ENCODE results near the gene PAXX. TPM values are rescaled to one million over a fixed set of nuclear protein-coding genes. Genes with fewer than 3 reads are reported as not detected.
A peak's percentile ranks its signal among the peaks of the same experiment; 100 is the strongest.

Gene PAXX
- total and polyA plus RNA-seq, 9 of the 15 experiments (the other 6 are each of a cell fraction or from before 2014, with no cell fraction given), result 1.2 to 175 (median 38.5) TPM

GRCh38 chr9:137026828-137027227 lies 34.6 kb downstream of the PAXX start:
- FAIRE-seq, result no peak
- POLR2A ChIA-PET, result interaction anchor here (0.6 to 1.2 kb wide), 4 partner anchors 11 to 681 kb away, joined by 3 read pairs; partner anchors contain the start of gene NPDC1
- Histone ChIP-seq H3K4me1 (replicated peaks in 1 of 2; ENCODE audit: control insufficient read depth in 2 of 2, insufficient read depth in 2 of 2, low read length in 2 of 2) (peaks cover 13 to 94% of the 10 kb centered on the region in 2 experiments), H3K4me3 (no peak overlapping the region), H3K36me3 (ENCODE audit: control insufficient read depth, insufficient read depth, low read length) (no peaks in the 10 kb centered on the region), H3K9me3 (replicated peaks; ENCODE audit: control insufficient read depth, insufficient read depth, low read depth, low read length) (no peaks in the 10 kb centered on the region), H3K27me3 (ENCODE audit: control insufficient read depth in 2 of 2, insufficient read depth in 2 of 2, low read length in 2 of 2) (no peaks in the 10 kb centered on the region), H3K9ac (ENCODE audit: insufficient read depth in 1 of 2, low read depth in 2 of 2, low read length in 2 of 2) (peak overlapping the region in 1 of 2 experiments; percentile 86; a peak in 2 of 4 replicates), H3K9me1 (ENCODE audit: control insufficient read depth, insufficient read depth, low read length) (no peaks in the 10 kb centered on the region), H2AFZ (ENCODE audit: low read depth, low read length) (no peak overlapping the region), H3K79me2 (ENCODE audit: control insufficient read depth, insufficient read depth, low read length) (peaks cover 3% of the 10 kb centered on the region; the same call in 1 of the 3 replicates), H3K4me2 (ENCODE audit: insufficient read depth, low read length) (no peak overlapping the region; the same call in 1 of the 2 replicates), H3K27ac (ENCODE audit: extremely low read depth, low read depth, low read length) (no peak overlapping the region), H4K20me1 (replicated peaks; ENCODE audit: control insufficient read depth, insufficient read depth, low read length) (no peaks in the 10 kb centered on the region)
- in situ Hi-C loops (cut with MboI) (no loop called here), intact Hi-C loops (cut with micrococcal nuclease) (no loop called here)
- TF ChIP-seq CBX5 (IDR thresholded peaks at IDR 0.05; ENCODE audit: borderline replicate concordance, low read depth) (no peak), NFE2 (IDR thresholded peaks at IDR 0.05; ENCODE audit: low read depth) (no peak), CREB3L1 (IDR thresholded peaks at IDR 0.05; ENCODE audit: borderline replicate concordance, low read depth) (no peak), SMC3 (conservative IDR thresholded peaks at IDR 0.05; ENCODE audit: insufficient read depth, low read depth, low read length) (no peak), GTF2E2 (tag; IDR thresholded peaks at IDR 0.05) (no peak), HIVEP1 (CRISPR knock-in tag; IDR thresholded peaks at IDR 0.05) (no peak), KLF10 (CRISPR knock-in tag; IDR thresholded peaks at IDR 0.05) (no peak), FOXO4 (CRISPR knock-in tag; IDR thresholded peaks at IDR 0.05) (no peak), TRIM25 (IDR thresholded peaks at IDR 0.05; ENCODE audit: borderline replicate concordance) (no peak), EHMT2 (IDR thresholded peaks at IDR 0.05) (no peak), MEF2A (IDR thresholded peaks at IDR 0.05; ENCODE audit: control insufficient read depth, low read depth, low read length) (no peak), WHSC1 (IDR thresholded peaks at IDR 0.05; ENCODE audit: low read length) (no peak), ZNF354B (CRISPR knock-in tag; IDR thresholded peaks at IDR 0.05) (no peak), USF2 (CRISPR knock-in tag; IDR thresholded peaks at IDR 0.05) (no peak), IRF1 (CRISPR knock-in tag; IDR thresholded peaks at IDR 0.05; ENCODE audit: borderline replicate concordance) (no peak)
- WGBS (ENCODE audit: insufficient coverage, low coverage, missing lambda C conversion rate), result 63% methylated on average over 4 of the region's 4 CpGs
- CTCF ChIA-PET (ENCODE audit: low intra/inter-chr PET ratio), result no interaction called here
- no peak for DNase-seq (ENCODE audit: extremely low read depth in 1 of 4, low spot score in 3 of 4)
- no peak for ATAC-seq
- BruUV-seq (replicated peaks), result no TSS peak

All from K562 (cell line).